CD4-positive, alpha-beta T cell treated with Interleukin-4 for 1 hour (primary cell): ENCODE data around the gene NUP58.

Source experiments
- DNase-seq, 2 donors: peaks; one replicate each; pipeline ENCODE4 v3.0.0-alpha.2; 2020 to 2022

The NUP58 gene

DNA sequence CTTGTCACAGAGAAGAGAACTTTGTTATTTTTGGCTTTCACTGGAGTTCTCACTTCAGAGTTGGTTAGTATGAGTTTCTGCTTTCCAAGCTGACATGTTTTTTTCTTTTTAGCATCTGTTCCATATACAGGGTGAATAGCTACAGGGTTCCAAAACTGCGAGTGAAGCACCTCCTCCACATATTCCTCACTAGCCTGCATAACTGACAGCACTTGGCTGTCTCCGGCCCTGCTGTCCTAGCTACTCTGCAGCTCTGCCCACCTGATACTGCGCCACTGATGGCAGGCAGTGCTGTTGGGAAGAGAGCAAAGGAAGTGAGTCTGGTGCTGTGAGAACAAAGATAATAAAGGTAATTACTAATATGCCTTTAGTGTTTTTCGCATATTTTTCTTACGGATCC lies 77.1 kb downstream of the NUP58 start:
- DNase-seq, result no peak

DNA sequence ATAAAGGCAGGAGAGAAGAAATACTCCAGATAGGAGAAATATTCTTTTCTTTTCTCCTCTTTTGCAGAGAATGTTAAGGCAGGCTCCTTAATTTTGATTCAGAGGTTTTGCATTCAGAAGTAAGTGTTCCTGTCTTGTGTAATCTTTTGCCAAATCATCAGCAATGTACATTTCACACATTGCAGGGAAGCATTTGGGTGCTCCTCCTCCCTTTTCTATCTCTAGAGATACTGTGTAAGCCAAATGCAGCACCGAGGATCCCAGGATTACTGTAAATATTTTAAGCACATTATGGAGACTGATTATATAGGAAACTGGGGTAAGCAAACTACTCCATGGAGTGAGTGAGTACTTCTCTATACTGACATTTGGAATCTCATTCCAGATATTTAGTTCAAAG lies 77.6 kb downstream of the NUP58 start:
- DNase-seq, result no peak

DNA sequence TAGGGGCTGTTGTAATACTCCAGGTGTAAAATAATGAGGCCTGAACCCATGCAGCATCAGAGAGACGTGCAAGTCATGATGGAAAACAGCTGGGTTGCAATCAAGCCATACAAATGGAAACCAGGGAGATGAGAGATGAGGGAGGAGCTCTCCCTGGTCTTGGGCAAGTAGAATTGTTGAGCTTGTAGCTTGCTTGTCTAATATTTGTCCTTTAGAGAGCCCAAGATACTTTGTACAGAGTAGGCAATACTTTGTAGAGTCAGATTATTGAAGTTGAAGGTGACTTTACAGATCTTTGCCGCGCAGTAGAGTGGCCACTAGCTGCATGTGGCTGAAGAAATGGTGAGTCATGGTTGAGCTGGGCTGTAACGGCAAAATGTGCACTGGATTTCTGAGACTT lies 78.7 kb downstream of the NUP58 start:
- no peak for DNase-seq

DNA sequence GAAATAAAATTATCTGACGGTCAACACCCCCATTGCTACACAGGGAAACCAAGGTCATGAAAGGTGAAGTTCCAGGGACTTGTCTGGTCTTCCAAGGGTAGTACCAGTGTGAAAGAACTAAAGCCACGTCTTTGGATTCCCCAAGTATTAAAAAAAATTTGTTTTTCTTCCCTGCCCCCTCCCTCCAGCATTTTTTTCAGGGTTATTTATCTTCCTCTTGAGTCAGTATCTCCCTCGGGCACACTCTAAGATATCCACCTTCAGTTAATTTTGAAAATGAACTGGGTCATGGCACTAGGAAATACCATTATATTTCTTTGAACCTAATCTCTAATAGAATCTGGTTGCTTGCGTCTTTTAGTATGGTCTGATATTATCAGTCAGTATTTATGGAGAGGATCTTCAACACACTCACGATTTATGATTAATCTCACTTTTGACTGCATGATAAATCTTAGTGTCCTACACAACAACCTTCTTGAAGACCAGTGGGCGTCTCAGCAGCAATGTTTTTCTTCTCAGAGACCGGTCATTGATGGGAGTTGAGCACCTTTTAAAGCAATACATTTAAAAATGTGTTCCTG lies 79.4 kb downstream of the NUP58 start:
- DNase-seq, result no peak

DNA sequence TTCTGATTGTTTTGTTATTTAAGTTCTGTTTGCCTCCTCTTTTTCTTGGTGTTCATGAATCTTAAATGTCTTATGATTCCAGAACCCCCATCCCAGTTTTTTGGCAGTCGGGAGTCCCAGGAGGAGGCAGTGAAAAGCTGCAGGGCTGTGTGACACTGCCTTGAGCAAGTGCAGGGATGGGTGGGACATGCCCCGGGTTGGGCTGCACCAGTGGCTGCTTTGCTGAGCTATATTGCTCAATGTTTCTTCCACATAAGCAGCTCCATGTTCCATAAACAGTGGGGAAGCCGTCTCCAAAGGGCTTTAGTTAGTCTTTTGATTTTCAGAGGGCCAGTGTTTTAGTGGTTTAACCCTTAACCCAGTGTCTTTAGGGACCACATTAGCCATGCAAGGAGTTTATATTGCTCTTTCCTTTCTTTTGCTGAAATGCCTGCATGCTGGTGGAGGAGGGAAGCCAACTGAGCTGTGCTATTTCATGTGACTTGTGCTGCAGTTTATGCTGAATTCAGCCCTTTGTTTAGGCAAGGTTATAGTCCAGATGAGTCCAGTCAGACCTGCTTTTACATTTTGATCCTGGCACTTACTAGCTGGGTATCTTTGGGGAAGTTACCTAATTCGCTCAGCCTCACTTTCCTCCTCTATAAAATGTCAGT lies 83.5 kb downstream of the NUP58 start:
- no peak for DNase-seq

DNA sequence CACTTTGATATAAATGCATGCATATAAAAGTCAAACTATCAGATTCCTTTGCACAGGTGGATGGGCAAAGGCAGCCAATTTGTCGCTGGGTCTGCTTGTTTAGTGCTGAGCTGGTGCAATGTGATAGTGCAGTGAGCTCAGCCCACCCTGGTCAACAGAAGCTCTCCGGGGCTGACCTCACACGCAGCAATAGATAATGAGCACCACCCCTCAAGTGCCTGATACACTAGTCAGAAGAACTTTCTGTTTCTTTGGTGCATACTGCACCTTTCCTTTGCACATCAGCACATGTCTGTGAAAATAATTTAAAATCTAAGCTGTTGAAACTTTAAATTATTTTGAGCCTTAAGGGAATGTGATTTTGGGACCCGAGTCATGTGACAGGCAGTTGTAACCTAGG lies 90.5 kb downstream of the NUP58 start:
- no peak for DNase-seq
